T-cell (primary cell): ENCODE results near the gene WNT1. TPM values are rescaled to one million over a fixed set of nuclear protein-coding genes. Genes with fewer than 3 reads are reported as not detected.
A peak's percentile ranks its signal among the peaks of the same experiment; 100 is the strongest.

Experiments used
- ATAC-seq, 4 experiments: fragments of 200-7000 bp in 3 of 4; fragments of 150-1000 bp in 1 of 4; cut with Tn5 transposase; replicated peaks in 1 of 4; 1 replicate in 3 of 4; 2 replicates in 1 of 4; pipeline ENCODE4 v1.10.0; 2021; ENCODE audit warnings: moderate library complexity in 3 of 4, mild to moderate bottlenecking in 2 of 4, moderate number of reproducible peaks in 1 of 4
- CTCF ChIA-PET, 2 donors: fragments of 300-600 bp; sonication (Branson Sonifier 250); formaldehyde crosslinking; loops; one replicate each; lab custom pipeline; 2022; ENCODE audit warnings: antibody characterized with exemption in 2 of 2; lab: Charles Lee
- POLR2A ChIA-PET, 2 donors: fragments of 300-600 bp; sonication (Branson Sonifier 250); formaldehyde crosslinking; loops; one replicate each; lab custom pipeline; 2022; ENCODE audit warnings: antibody characterized with exemption in 2 of 2; lab: Charles Lee
- DNase-seq, 35 experiments: peaks; one replicate each; pipeline versions ENCODE4 v3.0.0 to v3.0.0-alpha.2; 2013 to 2023
- H3K27ac ChIP-seq: one replicate; pipeline ENCODE4 v1.5.1; 2013; ENCODE audit warnings: low read length
- H3K27me3 ChIP-seq, 2 experiments: replicated peaks in 1 of 2; 1 replicate in 1 of 2; 2 replicates in 1 of 2; pipeline versions ENCODE4 v1.6.1 to v1.7.0; 2013; ENCODE audit warnings: low read length in 1 of 2, mixed read lengths in 1 of 2; ENCODE audit not compliant: control insufficient read depth in 2 of 2, insufficient read depth in 2 of 2; ENCODE audit errors: extremely low read depth in 1 of 2
- H3K36me3 ChIP-seq, 2 donors: 1 replicate in 1 of 2; 2 replicates in 1 of 2; pipeline versions ENCODE4 v1.6.1 to v1.7.0; 2013; ENCODE audit warnings: low read length in 1 of 2; ENCODE audit not compliant: control insufficient read depth in 2 of 2, insufficient read depth in 1 of 2; ENCODE audit errors: extremely low read depth in 1 of 2
- H3K4me1 ChIP-seq, 2 experiments: 1 replicate in 1 of 2; 2 replicates in 1 of 2; pipeline versions ENCODE4 v1.6.1 to v1.7.0; 2013; ENCODE audit warnings: low read length in 2 of 2, mixed read lengths in 1 of 2; ENCODE audit not compliant: insufficient read depth in 2 of 2, control insufficient read depth in 1 of 2; ENCODE audit errors: extremely low read depth in 1 of 2
- H3K4me3 ChIP-seq, 2 donors: 1 replicate in 1 of 2; 2 replicates in 1 of 2; pipeline versions ENCODE4 v1.5.1 to v1.7.0; 2013; ENCODE audit warnings: mild to moderate bottlenecking in 2 of 2, low read length in 1 of 2, moderate library complexity in 1 of 2; ENCODE audit not compliant: control insufficient read depth in 1 of 2; ENCODE audit errors: extremely low read depth in 1 of 2
- H3K9me3 ChIP-seq: 2 replicates; pipeline ENCODE4 v1.7.0; 2013
- H3K27ac Mint-ChIP-seq, 2 donors: one replicate each; pipeline ENCODE4 v1.8.0; 2020 to 2021; ENCODE audit warnings: mild to moderate bottlenecking in 2 of 2, mixed read lengths in 2 of 2
- H3K27me3 Mint-ChIP-seq, 2 donors: one replicate each; pipeline ENCODE4 v1.8.0; 2021 to 2022; ENCODE audit warnings: mixed read lengths in 2 of 2
- H3K36me3 Mint-ChIP-seq: one replicate; pipeline ENCODE4 v1.8.0; 2021; ENCODE audit warnings: mixed read lengths
- H3K4me1 Mint-ChIP-seq, 3 donors: one replicate each; pipeline ENCODE4 v1.8.0; 2020 to 2022; ENCODE audit warnings: mixed read lengths in 3 of 3, mild to moderate bottlenecking in 1 of 3
- H3K4me3 Mint-ChIP-seq, 3 donors: one replicate each; pipeline ENCODE4 v1.8.0; 2020 to 2022; ENCODE audit warnings: mild to moderate bottlenecking in 3 of 3, mixed read lengths in 3 of 3, moderate library complexity in 3 of 3
- H3K9me3 Mint-ChIP-seq, 3 donors: one replicate each; pipeline ENCODE4 v1.8.0; 2020 to 2022; ENCODE audit warnings: mixed read lengths in 3 of 3
- WGBS: methylation state at CpG from one replicate; pipeline ENCODE4 v1.1.5; 2013; ENCODE audit warnings: missing lambda C conversion rate; ENCODE audit not compliant: insufficient coverage; 5-methylcytosine and 5-hydroxymethylcytosine counted together
- total RNA-seq, 35 experiments: library from RNA in 6 of 35; stranded (reverse) in 6 of 35; fragments of 120-200 nt in 1 of 35; gene quantifications; one replicate each; pipeline versions ENCODE4 v1.2.1 to v1.2.4 and lab custom pipeline; 2013 to 2026

Gene WNT1
- total RNA-seq, 5 donors from 2014 or later (not counting 1 experiment from before 2014, with no cell fraction given) = 0.47 to 2.6 (median 0.85) TPM

DNA sequence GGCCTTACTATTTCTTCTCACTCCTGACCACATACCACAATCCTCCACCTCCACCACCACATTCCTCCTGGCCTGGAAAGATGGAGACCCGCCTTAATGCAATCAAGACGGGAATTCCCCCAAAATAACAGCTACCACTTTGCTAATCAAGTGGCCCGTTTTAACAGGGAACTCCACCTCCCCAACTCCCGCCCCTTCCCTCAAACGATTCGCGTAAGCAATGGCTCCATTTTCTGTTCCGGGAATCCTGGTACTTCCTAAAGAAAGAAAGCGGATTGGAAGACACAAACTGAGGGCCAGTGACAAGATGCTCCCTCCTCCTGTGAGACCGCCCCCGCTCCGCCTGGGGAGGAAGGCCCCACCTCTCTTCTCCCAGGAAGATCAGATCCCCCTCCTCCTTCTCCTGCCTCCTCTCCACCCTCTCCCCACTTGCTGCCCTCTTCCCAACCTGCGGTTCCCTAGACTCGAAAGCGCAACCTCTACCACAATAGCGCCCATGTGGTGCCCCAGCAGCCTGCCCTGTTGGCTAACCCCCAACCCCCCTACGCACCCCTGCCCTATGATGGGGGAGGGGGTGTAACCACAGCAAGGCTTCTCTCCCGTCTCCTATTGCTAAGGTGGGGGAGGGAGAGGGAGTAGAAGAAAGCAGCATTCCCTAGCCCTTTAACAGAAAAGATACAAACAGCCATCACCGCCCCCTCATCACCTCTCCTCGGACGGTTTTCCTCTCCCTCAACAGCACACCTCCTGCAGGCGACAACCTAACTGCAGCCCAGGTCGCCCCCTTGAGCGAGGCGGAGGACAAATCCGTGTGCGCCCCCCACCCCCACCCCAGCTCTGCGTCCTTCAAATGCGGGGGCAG lies 21.6 kb upstream of the WNT1 start:
- H3K36me3 Mint-ChIP-seq = peaks cover 6% of the 10 kb centered on the region
- H3K27me3 Mint-ChIP-seq = peaks cover 0 to 4% of the 10 kb centered on the region in 2 donors
- ChIA-PET POLR2A (interaction anchor here (1.3 to 1.4 kb wide), 2 partner anchors 21 to 31 kb away, joined by 4 to 6 read pairs; partner anchors contain the start of gene FKBP11 (in 1 of the 2)), CTCF (interaction anchor here (0.6 to 1.7 kb wide), 11 partner anchors 20 to 1819 kb away, joined by 3 to 17 read pairs (median 6); partner anchors contain the start of genes WNT1 (in 2 of the 2), DDX23 (in 1 of the 2) and FKBP11 (in 1 of the 2))
- 5% methylated on average over 18 of the region's 29 CpGs for WGBS
- peak overlapping the region; percentile 65 to 74 for H3K27ac Mint-ChIP-seq
- ATAC-seq (peak; percentile 14 to 30 (median 22)), DNase-seq (peak in 3 of 35 experiments; percentile 17 to 56 (median 19))
- peak overlapping the region; percentile 95 to 98 (median 96) for H3K4me3 Mint-ChIP-seq
- Histone ChIP-seq H3K4me3 (peak overlapping the region; percentile 76 to 83), H3K27me3 (peaks cover 0 to 2% of the 10 kb centered on the region in 2 experiments), H3K36me3 (peaks cover 0 to 7% of the 10 kb centered on the region in 2 donors), H3K27ac (peak overlapping the region; percentile 54), H3K9me3 (no peaks in the 10 kb centered on the region), H3K4me1 (peaks cover 11 to 24% of the 10 kb centered on the region in 2 experiments)
- H3K4me1 Mint-ChIP-seq = peaks cover 46 to 52% (median 47%) of the 10 kb centered on the region in 3 donors
- no peaks in the 10 kb centered on the region for H3K9me3 Mint-ChIP-seq

DNA sequence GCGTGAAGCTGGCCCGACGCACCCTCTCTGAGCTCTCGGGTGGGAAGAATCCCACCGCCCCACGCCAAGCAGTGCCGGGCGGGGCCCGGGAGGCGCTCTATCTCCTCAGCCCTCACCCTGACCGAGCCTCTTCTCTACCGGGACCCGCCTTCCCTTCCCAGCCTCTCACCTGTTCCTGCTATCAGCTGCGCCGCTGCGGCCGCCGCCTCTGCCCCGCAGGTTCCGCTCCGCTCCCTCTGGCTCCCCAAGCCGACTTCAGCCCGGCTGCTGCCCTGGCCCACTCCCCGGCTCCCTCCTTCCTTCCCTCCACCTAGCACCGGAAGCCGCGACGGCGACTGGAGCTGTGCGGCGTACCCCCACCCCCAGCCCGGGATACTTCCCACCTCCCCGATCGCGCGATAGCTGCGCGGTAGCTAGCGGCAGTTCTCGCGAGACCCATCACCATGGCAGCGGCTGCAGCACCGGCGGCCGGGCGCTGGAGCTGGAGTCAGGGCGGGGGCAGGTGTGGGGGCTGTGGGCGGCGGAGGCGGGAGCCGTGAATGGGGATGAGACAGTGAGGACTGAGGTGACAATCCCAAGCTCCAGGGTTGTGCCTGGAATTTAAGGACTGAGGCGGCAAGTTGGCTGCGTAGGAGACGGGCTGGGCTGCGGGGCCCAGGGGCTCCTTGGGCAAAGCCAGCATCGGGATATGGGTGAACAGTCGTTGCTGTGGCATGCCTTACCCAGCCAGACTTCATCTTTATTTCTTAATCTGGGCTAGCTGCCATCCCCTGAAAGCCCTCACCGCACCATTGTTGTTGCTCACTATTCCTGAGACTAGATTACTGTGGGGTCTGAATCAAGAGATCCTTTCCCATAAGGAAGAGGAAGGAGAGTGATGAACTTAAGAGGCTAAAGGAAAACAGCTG lies 20.7 kb upstream of the WNT1 start, which contains the start of gene ARF3:
Gene ARF3 (minus strand): TSS at position 347 of the 908 bp plus-strand sequence. CDS start 16,392 bp downstream, outside the sequence.
- peaks cover 0 to 2% of the 10 kb centered on the region in 2 experiments for H3K27me3 ChIP-seq
- ATAC-seq = peak; percentile 97
- under 1% methylated on average over 50 of the region's 58 CpGs for WGBS
- DNase-seq = peak; percentile 83 to 95 (median 89)
- CTCF ChIA-PET = interaction anchor here (0.6 to 1.7 kb wide), 18 partner anchors 12 to 1820 kb away, joined by 3 to 17 read pairs (median 4); partner anchors contain the start of genes WNT1 (in 2 of the 2), DDX23 (in 1 of the 2) and FKBP11 (in 1 of the 2)
- peak within 1 kb of the TSS; percentile 76 to 83 for H3K4me3 ChIP-seq
- H3K4me1 ChIP-seq = peaks cover 11 to 24% of the 10 kb centered on the region in 2 experiments
- Mint-ChIP-seq H3K9me3 (no peaks in the 10 kb centered on the region), H3K27ac (peak within 1 kb of the TSS; percentile 71 to 88), H3K4me1 (peaks cover 43 to 48% (median 44%) of the 10 kb centered on the region in 3 donors), H3K27me3 (peaks cover 0 to 4% of the 10 kb centered on the region in 2 donors), H3K36me3 (peaks cover 4% of the 10 kb centered on the region), H3K4me3 (peak within 1 kb of the TSS; percentile 95 to 98 (median 96))
- peak within 1 kb of the TSS; percentile 54 for H3K27ac ChIP-seq
- POLR2A ChIA-PET = interaction anchor here (0.6 to 1.4 kb wide), 8 partner anchors 14 to 231 kb away, joined by 3 to 9 read pairs (median 4); partner anchors contain the start of genes DDX23 (in 2 of the 2) and FKBP11 (in 1 of the 2)
- peaks cover 0 to 6% of the 10 kb centered on the region in 2 donors for H3K36me3 ChIP-seq
- no peaks in the 10 kb centered on the region for H3K9me3 ChIP-seq

GRCh38 chr12:48958049-48958388 lies 20.1 kb upstream of the WNT1 start:
- Histone ChIP-seq H3K4me3 (peak overlapping the region in 1 of 2 donors; percentile 76), H3K4me1 (peaks cover 11 to 24% of the 10 kb centered on the region in 2 experiments), H3K27me3 (peaks cover 0 to 2% of the 10 kb centered on the region in 2 experiments), H3K36me3 (peaks cover 0 to 3% of the 10 kb centered on the region in 2 donors), H3K9me3 (no peaks in the 10 kb centered on the region), H3K27ac (no peak overlapping the region)
- DNase-seq (no peak), ATAC-seq (no peak)
- Mint-ChIP-seq H3K27me3 (peaks cover 0 to 4% of the 10 kb centered on the region in 2 donors), H3K4me1 (peaks cover 38 to 43% (median 40%) of the 10 kb centered on the region in 3 donors), H3K36me3 (peaks cover 3% of the 10 kb centered on the region), H3K27ac (peak overlapping the region in 1 of 2 donors; percentile 88), H3K9me3 (no peaks in the 10 kb centered on the region), H3K4me3 (peak overlapping the region; percentile 95 to 98 (median 96))
- ChIA-PET POLR2A (interaction anchor here (0.6 to 1.3 kb wide), 7 partner anchors 20 to 409 kb away, joined by 3 to 11 read pairs (median 5); partner anchors contain the start of gene DDX23 (in 2 of the 2)), CTCF (interaction anchor here (0.7 to 1.7 kb wide), 12 partner anchors 16 to 105 kb away, joined by 3 to 17 read pairs (median 6); partner anchors contain the start of genes WNT1 (in 2 of the 2) and DDX23 (in 1 of the 2))
- no CpG with 5 or more reads among the region's 3 CpGs for WGBS

DNA sequence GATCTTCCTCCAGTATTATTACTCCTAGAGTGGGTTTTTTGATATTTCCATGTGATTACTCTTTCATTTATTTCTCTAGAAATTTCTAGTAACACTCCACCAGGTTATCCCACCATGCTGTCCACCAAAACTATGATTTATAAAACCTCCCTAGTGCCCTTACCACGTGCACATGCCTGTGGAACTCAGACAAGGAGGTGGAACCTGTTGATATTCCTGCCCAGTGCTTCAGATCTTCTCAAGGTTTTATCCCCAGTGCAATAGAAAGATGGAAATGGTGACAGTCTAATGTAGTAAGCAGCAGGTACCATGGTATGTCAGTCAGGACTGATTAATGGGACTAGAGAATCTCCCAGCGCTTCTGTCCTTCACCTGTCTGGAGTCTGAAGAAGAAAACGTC lies 17.3 kb upstream of the WNT1 start:
- Histone ChIP-seq H3K27ac (no peak overlapping the region), H3K36me3 (no peaks in the 10 kb centered on the region), H3K4me1 (peaks cover 5 to 18% of the 10 kb centered on the region in 2 experiments), H3K9me3 (no peaks in the 10 kb centered on the region), H3K4me3 (no peak overlapping the region), H3K27me3 (peaks cover 0 to 2% of the 10 kb centered on the region in 2 experiments)
- no CpG with 5 or more reads among the region's 3 CpGs for WGBS
- DNase-seq = no peak
- no peak for ATAC-seq
- ChIA-PET CTCF (interaction anchor here in 1 of 2 donors (0.7 kb wide), 1 partner anchor 58 kb away, joined by 3 read pairs; the partner anchor contains the start of gene PRKAG1), POLR2A (no interaction called here)
- H3K27me3 Mint-ChIP-seq = peaks cover 0 to 4% of the 10 kb centered on the region in 2 donors
- no peak overlapping the region for H3K4me3 Mint-ChIP-seq
- H3K9me3 Mint-ChIP-seq = no peaks in the 10 kb centered on the region
- H3K4me1 Mint-ChIP-seq = peaks cover 16 to 20% (median 19%) of the 10 kb centered on the region in 3 donors
- H3K27ac Mint-ChIP-seq = no peak overlapping the region
- no peaks in the 10 kb centered on the region for H3K36me3 Mint-ChIP-seq

DNA sequence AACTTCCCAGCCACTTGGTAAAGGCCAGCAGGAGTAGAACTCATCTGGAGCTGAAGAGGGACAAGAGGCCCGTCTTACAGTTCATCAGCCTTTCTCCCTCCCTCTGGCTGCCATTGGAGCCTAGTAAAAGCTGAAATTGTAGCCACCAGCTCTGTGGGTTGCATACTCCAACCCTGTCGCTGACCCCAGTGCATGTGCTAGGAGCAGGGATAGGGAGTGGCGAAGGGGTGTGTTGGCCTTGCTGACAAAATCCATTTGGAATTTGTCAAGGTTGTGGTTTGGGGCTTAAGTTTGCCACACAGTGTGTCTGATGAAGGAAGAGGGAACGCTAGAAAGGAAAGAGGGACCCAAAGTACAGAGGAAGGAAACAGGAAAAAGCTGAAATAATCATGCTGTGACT lies 16.8 kb upstream of the WNT1 start:
- no peak overlapping the region for H3K4me3 Mint-ChIP-seq
- H3K4me1 Mint-ChIP-seq = peaks cover 11 to 15% (median 14%) of the 10 kb centered on the region in 3 donors
- Histone ChIP-seq H3K4me1 (peaks cover 2 to 13% of the 10 kb centered on the region in 2 experiments), H3K27ac (no peak overlapping the region), H3K9me3 (no peaks in the 10 kb centered on the region), H3K36me3 (no peaks in the 10 kb centered on the region), H3K27me3 (peaks cover 0 to 2% of the 10 kb centered on the region in 2 experiments), H3K4me3 (no peak overlapping the region)
- 78% methylated on average over 1 of the region's 4 CpGs for WGBS
- POLR2A ChIA-PET = no interaction called here
- no peak overlapping the region for H3K27ac Mint-ChIP-seq
- DNase-seq (no peak), ATAC-seq (no peak)
- no peaks in the 10 kb centered on the region for H3K9me3 Mint-ChIP-seq
- CTCF ChIA-PET = no interaction called here
- peaks cover 0 to 4% of the 10 kb centered on the region in 2 donors for H3K27me3 Mint-ChIP-seq
- no peaks in the 10 kb centered on the region for H3K36me3 Mint-ChIP-seq
